GM12864 (cell line): Measurements from ENCODE around the gene CRPPA.

ENCODE experiments used
- DNase-seq: peaks from one replicate; pipeline ENCODE4 v3.0.0-alpha.2; 2011; ENCODE audit warnings: low read depth
- H3K4me3 ChIP-seq: 2 replicates; pipeline ENCODE4 v1.5.1; 2011; ENCODE audit warnings: mild to moderate bottlenecking, low read depth, low read length, control low read depth
- TF ChIP-seq, protein P1 (sequence below): IDR thresholded peaks from 2 replicates; pipeline ENCODE4 v1.5.1; 2011; ENCODE audit warnings: low read depth, mild to moderate bottlenecking, moderate library complexity, low read length, control low read depth, inconsistent platforms; ENCODE audit errors: missing control alignments

CRPPA gene

GRCh38 chr7:16422103-16422435 lies 731 bp upstream of the CRPPA start:
- no peak for DNase-seq
- TF ChIP-seq, protein P1, sequence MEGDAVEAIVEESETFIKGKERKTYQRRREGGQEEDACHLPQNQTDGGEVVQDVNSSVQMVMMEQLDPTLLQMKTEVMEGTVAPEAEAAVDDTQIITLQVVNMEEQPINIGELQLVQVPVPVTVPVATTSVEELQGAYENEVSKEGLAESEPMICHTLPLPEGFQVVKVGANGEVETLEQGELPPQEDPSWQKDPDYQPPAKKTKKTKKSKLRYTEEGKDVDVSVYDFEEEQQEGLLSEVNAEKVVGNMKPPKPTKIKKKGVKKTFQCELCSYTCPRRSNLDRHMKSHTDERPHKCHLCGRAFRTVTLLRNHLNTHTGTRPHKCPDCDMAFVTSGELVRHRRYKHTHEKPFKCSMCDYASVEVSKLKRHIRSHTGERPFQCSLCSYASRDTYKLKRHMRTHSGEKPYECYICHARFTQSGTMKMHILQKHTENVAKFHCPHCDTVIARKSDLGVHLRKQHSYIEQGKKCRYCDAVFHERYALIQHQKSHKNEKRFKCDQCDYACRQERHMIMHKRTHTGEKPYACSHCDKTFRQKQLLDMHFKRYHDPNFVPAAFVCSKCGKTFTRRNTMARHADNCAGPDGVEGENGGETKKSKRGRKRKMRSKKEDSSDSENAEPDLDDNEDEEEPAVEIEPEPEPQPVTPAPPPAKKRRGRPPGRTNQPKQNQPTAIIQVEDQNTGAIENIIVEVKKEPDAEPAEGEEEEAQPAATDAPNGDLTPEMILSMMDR: no peak
- H3K4me3 ChIP-seq: no peak overlapping the region

DNA sequence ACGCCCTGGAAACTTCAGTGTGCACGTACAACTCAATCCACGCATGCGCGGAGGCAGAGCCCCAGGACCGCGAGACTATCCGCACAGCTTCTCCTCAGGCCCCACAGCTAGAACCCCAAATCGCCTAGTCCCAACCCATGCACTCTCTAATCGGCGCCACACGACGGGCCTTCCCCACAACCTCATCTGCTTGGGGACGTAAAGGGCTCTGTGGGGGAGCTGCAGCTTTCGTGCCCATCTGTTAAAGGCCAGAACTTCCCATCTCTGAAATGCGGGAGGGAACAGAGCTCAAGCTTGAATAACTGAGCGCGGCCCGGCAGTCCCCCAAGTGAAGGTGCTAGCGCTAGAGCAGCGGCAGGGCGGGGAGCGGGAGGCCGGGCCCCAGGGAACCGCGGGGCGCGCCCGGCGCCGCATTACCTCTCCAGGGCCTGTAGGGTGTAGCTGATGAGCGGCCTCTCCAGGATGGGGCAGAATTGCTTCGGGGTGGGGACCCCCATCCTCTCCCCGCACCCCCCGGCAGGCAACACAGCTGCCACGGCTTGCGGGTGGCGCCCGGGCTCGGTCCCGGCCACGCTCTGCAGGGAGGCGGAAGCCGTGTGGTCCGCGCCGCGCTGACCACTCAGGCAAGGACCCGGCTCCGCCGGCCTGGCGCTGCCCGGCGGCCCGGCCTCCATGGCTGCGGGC lies 547 bp downstream of the CRPPA start:
- peak; percentile 35 for DNase-seq
- TF ChIP-seq, protein P1: no peak
- peak overlapping the region; percentile 42 for H3K4me3 ChIP-seq

- no peak overlapping the region; the same call in 1 of the 2 replicates for H3K4me3 ChIP-seq
- DNase-seq: no peak
- TF ChIP-seq, protein P1: no peak
Measured at GRCh38 chr7:16420329-16420648, 1.0 kb downstream of the CRPPA start.

GRCh38 chr7:16419859-16420258 lies 1.5 kb downstream of the CRPPA start:
- no peak for DNase-seq
- TF ChIP-seq, protein P1: no peak
- no peak overlapping the region for H3K4me3 ChIP-seq

GRCh38 chr7:16419126-16419525 lies 2.2 kb downstream of the CRPPA start:
- TF ChIP-seq, protein P1: no peak
- H3K4me3 ChIP-seq: no peak overlapping the region
- no peak for DNase-seq

GRCh38 chr7:16417906-16418305 lies 3.4 kb downstream of the CRPPA start:
- TF ChIP-seq, protein P1: no peak
- no peak overlapping the region for H3K4me3 ChIP-seq
- DNase-seq: no peak
